Osteocyte (in vitro differentiated cells): ENCODE data around the gene MED4. TPM values are rescaled to one million over a fixed set of nuclear protein-coding genes. Genes with fewer than 3 reads are reported as not detected.

Source experiments
- DNase-seq: peaks from one replicate; pipeline ENCODE4 v3.0.0; 2021; ENCODE audit warnings: mixed read lengths; ENCODE audit not compliant: unreplicated experiment; ENCODE audit errors: extremely low spot score
- H3K27ac Mint-ChIP-seq: one replicate; pipeline ENCODE4 v1.8.0; 2021; ENCODE audit warnings: mild to moderate bottlenecking, mixed read lengths; ENCODE audit not compliant: unreplicated experiment
- H3K27me3 Mint-ChIP-seq: one replicate; pipeline ENCODE4 v1.8.0; 2021; ENCODE audit warnings: mixed read lengths; ENCODE audit not compliant: unreplicated experiment
- H3K36me3 Mint-ChIP-seq: one replicate; pipeline ENCODE4 v1.8.0; 2021; ENCODE audit warnings: mixed read lengths; ENCODE audit not compliant: unreplicated experiment
- H3K4me1 Mint-ChIP-seq: one replicate; pipeline ENCODE4 v1.8.0; 2021; ENCODE audit warnings: mixed read lengths; ENCODE audit not compliant: unreplicated experiment
- H3K4me3 Mint-ChIP-seq: one replicate; pipeline ENCODE4 v1.8.0; 2021; ENCODE audit warnings: mild to moderate bottlenecking, moderate library complexity, mixed read lengths; ENCODE audit not compliant: unreplicated experiment
- H3K9me3 Mint-ChIP-seq: one replicate; pipeline ENCODE4 v1.8.0; 2021; ENCODE audit warnings: mixed read lengths; ENCODE audit not compliant: unreplicated experiment
- total RNA-seq: library from RNA; stranded (reverse); gene quantifications from 2 replicates; pipeline ENCODE4 v1.2.1, GENCODE V29; 2021
- TF ChIP-seq, protein P1 (sequence below): fragments of 200-600 bp; sonication (generic); IDR thresholded peaks from 2 replicates; pipeline ENCODE4 v1.5.0; 2021; ENCODE audit warnings: antibody characterized with exemption, mild to moderate bottlenecking, moderate library complexity

The MED4 gene
- total RNA-seq, 1 donor from 2014 or later = 44.2 TPM

GRCh38 chr13:48131533-48131932 is 36.6 kb upstream of the MED4 start:
- H3K36me3 Mint-ChIP-seq = no peaks in the 10 kb centered on the region

DNA sequence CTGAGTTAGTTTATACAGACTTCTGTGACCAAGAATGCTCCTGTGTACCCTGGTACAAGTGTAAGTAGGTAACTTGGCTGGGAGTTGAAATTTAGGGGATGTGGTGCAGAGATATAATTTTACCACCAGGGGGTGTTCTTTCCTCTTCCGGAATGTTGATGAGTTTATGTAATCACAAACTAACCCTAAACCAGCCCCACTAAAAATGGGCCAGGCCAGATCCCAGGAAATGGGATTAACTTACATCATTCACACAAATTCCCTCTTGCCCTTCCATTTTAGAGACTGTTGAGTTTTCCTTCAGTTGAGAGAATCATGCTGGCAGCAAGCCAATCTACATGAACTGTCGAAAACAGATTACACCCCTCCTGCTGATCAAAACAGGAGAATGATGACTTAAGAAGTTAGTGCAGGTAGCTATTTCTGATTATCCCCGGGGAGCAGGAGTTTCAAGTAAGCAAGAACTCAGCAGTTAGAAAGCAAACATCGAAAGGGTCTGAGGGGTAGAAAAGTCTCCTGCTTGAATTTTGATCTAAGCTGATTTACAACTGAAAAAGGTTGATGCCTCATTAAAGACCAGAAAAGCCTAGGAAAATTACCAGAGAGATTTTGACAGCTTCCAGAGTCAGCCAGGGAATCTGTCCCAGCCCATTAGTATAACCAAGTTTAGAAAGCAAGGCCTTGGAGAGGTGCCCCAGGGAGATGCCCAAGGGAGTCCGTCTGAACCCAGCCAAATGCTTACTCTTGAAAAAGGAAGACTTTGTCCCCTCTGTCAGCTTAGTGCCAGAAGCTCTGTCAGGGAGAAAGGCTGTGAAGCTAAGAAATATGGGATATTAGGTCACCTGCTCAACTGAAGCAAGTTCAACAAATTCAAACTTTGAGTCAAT is 32.3 kb upstream of the MED4 start:
- Mint-ChIP-seq H3K4me3 (no peak overlapping the region), H3K27ac (peak overlapping the region; percentile 0), H3K9me3 (no peaks in the 10 kb centered on the region), H3K36me3 (no peaks in the 10 kb centered on the region), H3K4me1 (peaks cover 25% of the 10 kb centered on the region), H3K27me3 (peaks cover 23% of the 10 kb centered on the region)
- no peak for DNase-seq
- TF ChIP-seq, protein P1, sequence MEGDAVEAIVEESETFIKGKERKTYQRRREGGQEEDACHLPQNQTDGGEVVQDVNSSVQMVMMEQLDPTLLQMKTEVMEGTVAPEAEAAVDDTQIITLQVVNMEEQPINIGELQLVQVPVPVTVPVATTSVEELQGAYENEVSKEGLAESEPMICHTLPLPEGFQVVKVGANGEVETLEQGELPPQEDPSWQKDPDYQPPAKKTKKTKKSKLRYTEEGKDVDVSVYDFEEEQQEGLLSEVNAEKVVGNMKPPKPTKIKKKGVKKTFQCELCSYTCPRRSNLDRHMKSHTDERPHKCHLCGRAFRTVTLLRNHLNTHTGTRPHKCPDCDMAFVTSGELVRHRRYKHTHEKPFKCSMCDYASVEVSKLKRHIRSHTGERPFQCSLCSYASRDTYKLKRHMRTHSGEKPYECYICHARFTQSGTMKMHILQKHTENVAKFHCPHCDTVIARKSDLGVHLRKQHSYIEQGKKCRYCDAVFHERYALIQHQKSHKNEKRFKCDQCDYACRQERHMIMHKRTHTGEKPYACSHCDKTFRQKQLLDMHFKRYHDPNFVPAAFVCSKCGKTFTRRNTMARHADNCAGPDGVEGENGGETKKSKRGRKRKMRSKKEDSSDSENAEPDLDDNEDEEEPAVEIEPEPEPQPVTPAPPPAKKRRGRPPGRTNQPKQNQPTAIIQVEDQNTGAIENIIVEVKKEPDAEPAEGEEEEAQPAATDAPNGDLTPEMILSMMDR = peak; percentile 76

More at GRCh38 chr13:48131533-48131932, 36.6 kb upstream of the MED4 start:
- Mint-ChIP-seq H3K4me1 (peaks cover 9% of the 10 kb centered on the region), H3K27ac (no peak overlapping the region), H3K4me3 (no peak overlapping the region), H3K27me3 (peaks cover 52% of the 10 kb centered on the region), H3K9me3 (no peaks in the 10 kb centered on the region)
- DNase-seq = no peak
- TF ChIP-seq, protein P1 = no peak

- Mint-ChIP-seq H3K27ac (peak overlapping the region; percentile 89), H3K9me3 (no peaks in the 10 kb centered on the region), H3K4me1 (peaks cover 25% of the 10 kb centered on the region), H3K27me3 (peaks cover 21% of the 10 kb centered on the region), H3K4me3 (peak overlapping the region; percentile 43), H3K36me3 (no peaks in the 10 kb centered on the region)
- no peak for DNase-seq
- TF ChIP-seq, protein P1 = no peak
These were observed 30.9 kb upstream of the MED4 start for GRCh38 chr13:48125794-48126228.

GRCh38 chr13:48123812-48124211 is 28.9 kb upstream of the MED4 start:
- no peak overlapping the region for H3K4me3 Mint-ChIP-seq

GRCh38 chr13:48121733-48122132 is 26.8 kb upstream of the MED4 start:
- no peaks in the 10 kb centered on the region for H3K36me3 Mint-ChIP-seq
- peaks cover 21% of the 10 kb centered on the region for H3K27me3 Mint-ChIP-seq
- no peak for DNase-seq
- H3K9me3 Mint-ChIP-seq = no peaks in the 10 kb centered on the region
- H3K4me1 Mint-ChIP-seq = peaks cover 17% of the 10 kb centered on the region
- H3K27ac Mint-ChIP-seq = no peak overlapping the region
- TF ChIP-seq, protein P1 = no peak
- no peak overlapping the region for H3K4me3 Mint-ChIP-seq

More at GRCh38 chr13:48123812-48124211, 28.9 kb upstream of the MED4 start:
- DNase-seq = no peak
- H3K4me1 Mint-ChIP-seq = peaks cover 25% of the 10 kb centered on the region
- no peak overlapping the region for H3K27ac Mint-ChIP-seq
- H3K27me3 Mint-ChIP-seq = peaks cover 13% of the 10 kb centered on the region
- H3K9me3 Mint-ChIP-seq = no peaks in the 10 kb centered on the region
- H3K36me3 Mint-ChIP-seq = no peaks in the 10 kb centered on the region
- TF ChIP-seq, protein P1 = no peak
